ENCODE data around the gene OR4M1.

DNA sequence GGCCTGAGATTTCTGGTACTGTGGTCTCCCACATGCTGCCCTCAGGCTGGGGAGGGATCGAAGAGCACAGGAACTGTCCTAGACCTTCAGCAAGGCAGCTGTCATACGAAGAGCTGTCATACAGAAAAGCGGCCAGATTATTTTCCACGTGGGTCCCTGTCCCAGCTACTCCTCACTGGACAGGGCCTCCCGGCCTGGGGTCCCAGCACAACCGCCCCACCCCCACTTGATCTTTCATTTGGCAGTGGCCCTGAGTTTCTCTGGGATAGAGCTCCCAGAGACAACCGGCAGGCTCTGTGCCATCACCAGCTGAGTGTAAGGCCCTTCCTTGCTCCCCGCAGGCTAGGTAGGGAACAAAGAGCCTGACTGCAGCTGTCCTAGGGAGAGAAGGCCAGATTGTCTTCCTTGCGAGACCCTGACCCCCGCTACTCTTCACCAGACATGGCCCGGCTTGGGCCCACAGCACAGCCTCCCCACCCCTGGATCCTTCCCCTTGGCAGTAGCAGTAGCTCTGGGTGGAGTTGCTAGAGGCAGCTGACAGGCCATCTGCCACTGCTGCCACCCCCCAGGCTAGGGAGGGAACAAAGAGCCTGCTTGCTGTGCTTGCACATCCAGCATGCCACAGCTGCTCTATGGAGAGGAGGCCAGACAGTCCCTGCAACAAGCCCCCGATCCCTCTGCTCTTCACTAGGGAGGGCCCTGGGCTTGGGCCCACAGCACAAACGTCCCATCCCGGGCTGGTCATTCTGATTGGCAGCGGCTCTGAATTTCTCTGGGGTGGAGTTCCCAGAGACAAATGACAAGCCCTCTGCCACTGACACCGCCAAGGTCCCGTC is 27.2 kb downstream of the OR4M1 start:
- TF ChIP-seq, protein P1, sequence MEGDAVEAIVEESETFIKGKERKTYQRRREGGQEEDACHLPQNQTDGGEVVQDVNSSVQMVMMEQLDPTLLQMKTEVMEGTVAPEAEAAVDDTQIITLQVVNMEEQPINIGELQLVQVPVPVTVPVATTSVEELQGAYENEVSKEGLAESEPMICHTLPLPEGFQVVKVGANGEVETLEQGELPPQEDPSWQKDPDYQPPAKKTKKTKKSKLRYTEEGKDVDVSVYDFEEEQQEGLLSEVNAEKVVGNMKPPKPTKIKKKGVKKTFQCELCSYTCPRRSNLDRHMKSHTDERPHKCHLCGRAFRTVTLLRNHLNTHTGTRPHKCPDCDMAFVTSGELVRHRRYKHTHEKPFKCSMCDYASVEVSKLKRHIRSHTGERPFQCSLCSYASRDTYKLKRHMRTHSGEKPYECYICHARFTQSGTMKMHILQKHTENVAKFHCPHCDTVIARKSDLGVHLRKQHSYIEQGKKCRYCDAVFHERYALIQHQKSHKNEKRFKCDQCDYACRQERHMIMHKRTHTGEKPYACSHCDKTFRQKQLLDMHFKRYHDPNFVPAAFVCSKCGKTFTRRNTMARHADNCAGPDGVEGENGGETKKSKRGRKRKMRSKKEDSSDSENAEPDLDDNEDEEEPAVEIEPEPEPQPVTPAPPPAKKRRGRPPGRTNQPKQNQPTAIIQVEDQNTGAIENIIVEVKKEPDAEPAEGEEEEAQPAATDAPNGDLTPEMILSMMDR (IDR thresholded peaks at IDR 0.05; ENCODE audit: low read depth, low read length): no peak
- no peak for TF ChIP-seq EZH2phosphoT487 (IDR thresholded peaks at IDR 0.05; ENCODE audit: low read depth)

Measured in OCI-LY3 (cell line).